ENCODE results near the gene WDR1. TPM values are rescaled to one million over a fixed set of nuclear protein-coding genes. Genes with fewer than 3 reads are reported as not detected.
A peak's percentile ranks its signal among the peaks of the same experiment; 100 is the strongest.

WDR1 gene
- total RNA-seq, 4 donors from 2014 or later: 196 to 268 (median 246) TPM

- DNase-seq: no peak
- in situ Hi-C loops (cut with MboI; ENCODE audit: low pct_ligation_motif_present in 1 of 4, low pct_unique_long_range_greater_than_20kb in 1 of 4, low sequenced_read_pairs in 3 of 4) (no loop called here), intact Hi-C loops (cut with DNase I; ENCODE audit: low total_unique reads) (no loop called here)
- peaks cover 0 to 22% (median 2%) of the 10 kb centered on the region in 4 donors for H3K36me3 ChIP-seq
- WGBS, 2 donors (ENCODE audit: low coverage in 1 of 2): 40 to 74% methylated on average over 1 to 7 of the region's 7 CpGs
- H3K9me3 ChIP-seq: no peaks in the 10 kb centered on the region
- H3K4me1 ChIP-seq: peaks cover 51 to 85% (median 64%) of the 10 kb centered on the region in 4 donors
- TF ChIP-seq POLR2AphosphoS5 (IDR thresholded peaks at IDR 0.05): no peak
- TF ChIP-seq POLR2A (IDR thresholded peaks at IDR 0.05): no peak
- TF ChIP-seq EP300 (IDR thresholded peaks at IDR 0.05; ENCODE audit: low read depth): no peak
- no peak for TF ChIP-seq CTCF (IDR thresholded peaks at IDR 0.05)
- peak overlapping the region in 3 of 4 donors; percentile 69 to 93 (median 85) for H3K4me3 ChIP-seq
- no peaks in the 10 kb centered on the region for H3K27me3 ChIP-seq
- peak overlapping the region; percentile 96 to 99 (median 98) for H3K27ac ChIP-seq
Observed at GRCh38 chr4:10114607-10115006, 2.0 kb downstream of the WDR1 start.

- intact Hi-C loops (cut with DNase I; ENCODE audit: low total_unique reads) (no loop called here), in situ Hi-C loops (cut with MboI; ENCODE audit: low pct_ligation_motif_present in 1 of 4, low pct_unique_long_range_greater_than_20kb in 1 of 4, low sequenced_read_pairs in 3 of 4) (no loop called here)
- Histone ChIP-seq H3K9me3 (no peaks in the 10 kb centered on the region), H3K4me3 (no peak overlapping the region), H3K36me3 (peaks cover 0 to 22% (median 2%) of the 10 kb centered on the region in 4 donors), H3K27me3 (no peaks in the 10 kb centered on the region), H3K27ac (peak overlapping the region in 3 of 4 donors; percentile 96 to 99 (median 98)), H3K4me1 (peaks cover 56 to 85% (median 68%) of the 10 kb centered on the region in 4 donors)
- TF ChIP-seq POLR2A (IDR thresholded peaks at IDR 0.05): no peak
- no peak for TF ChIP-seq POLR2AphosphoS5 (IDR thresholded peaks at IDR 0.05)
- TF ChIP-seq EP300 (IDR thresholded peaks at IDR 0.05; ENCODE audit: low read depth): no peak
- TF ChIP-seq CTCF (IDR thresholded peaks at IDR 0.05): no peak
- no peak for DNase-seq
- WGBS, 2 donors (ENCODE audit: low coverage in 1 of 2): 73 to 83% methylated on average over 2 to 4 of the region's 4 CpGs
Observed at GRCh38 chr4:10114147-10114546, 2.5 kb downstream of the WDR1 start.

- intact Hi-C loops (cut with DNase I; ENCODE audit: low total_unique reads): no loop called here
- H3K36me3 ChIP-seq: peaks cover 0 to 22% (median 2%) of the 10 kb centered on the region in 4 donors
- TF ChIP-seq POLR2AphosphoS5 (IDR thresholded peaks at IDR 0.05): no peak
- no peak for TF ChIP-seq CTCF (IDR thresholded peaks at IDR 0.05)
- TF ChIP-seq EP300 (IDR thresholded peaks at IDR 0.05; ENCODE audit: low read depth): no peak
- no peak for TF ChIP-seq POLR2A (IDR thresholded peaks at IDR 0.05)
- peaks cover 58 to 85% (median 74%) of the 10 kb centered on the region in 4 donors for H3K4me1 ChIP-seq
- no peaks in the 10 kb centered on the region for H3K27me3 ChIP-seq
- in situ Hi-C loops (cut with MboI; ENCODE audit: low pct_ligation_motif_present in 1 of 4, low pct_unique_long_range_greater_than_20kb in 1 of 4, low sequenced_read_pairs in 3 of 4): no loop called here
- 69 to 71% methylated on average over 10 to 12 of the region's 12 CpGs for WGBS, 2 donors (ENCODE audit: low coverage in 1 of 2)
- no peak overlapping the region for H3K4me3 ChIP-seq
- DNase-seq: no peak
- H3K27ac ChIP-seq: peak overlapping the region in 3 of 4 donors; percentile 2 to 99 (median 98)
- H3K9me3 ChIP-seq: no peaks in the 10 kb centered on the region
Observed at GRCh38 chr4:10113362-10114047, 3.1 kb downstream of the WDR1 start.

GRCh38 chr4:10112658-10113284, 3.8 kb downstream of the WDR1 start:
- no peaks in the 10 kb centered on the region for H3K27me3 ChIP-seq
- WGBS, 2 donors (ENCODE audit: low coverage in 1 of 2): 89 to 90% methylated on average over 3 to 16 of the region's 16 CpGs
- peaks cover 0 to 22% (median 2%) of the 10 kb centered on the region in 4 donors for H3K36me3 ChIP-seq
- in situ Hi-C loops (cut with MboI; ENCODE audit: low pct_ligation_motif_present in 1 of 4, low pct_unique_long_range_greater_than_20kb in 1 of 4, low sequenced_read_pairs in 3 of 4): no loop called here
- H3K9me3 ChIP-seq: no peaks in the 10 kb centered on the region
- TF ChIP-seq POLR2A (IDR thresholded peaks at IDR 0.05): no peak
- TF ChIP-seq POLR2AphosphoS5 (IDR thresholded peaks at IDR 0.05): no peak
- no peak for TF ChIP-seq EP300 (IDR thresholded peaks at IDR 0.05; ENCODE audit: low read depth)
- TF ChIP-seq CTCF (IDR thresholded peaks at IDR 0.05): no peak
- no peak for DNase-seq
- peak overlapping the region in 3 of 4 donors; percentile 2 to 99 (median 98) for H3K27ac ChIP-seq
- no peak overlapping the region for H3K4me3 ChIP-seq
- intact Hi-C loops (cut with DNase I; ENCODE audit: low total_unique reads): no loop called here
- peaks cover 57 to 85% (median 77%) of the 10 kb centered on the region in 4 donors for H3K4me1 ChIP-seq

All from transverse colon (tissue), 4 donors.